ENCODE measurements around the gene ABCB8. TPM values are rescaled to one million over a fixed set of nuclear protein-coding genes. Genes with fewer than 3 reads are reported as not detected.

The ABCB8 gene
- polyA plus RNA-seq, 1 of the 3 experiments (the other 2 are of a cell fraction): 36.0 TPM

DNA sequence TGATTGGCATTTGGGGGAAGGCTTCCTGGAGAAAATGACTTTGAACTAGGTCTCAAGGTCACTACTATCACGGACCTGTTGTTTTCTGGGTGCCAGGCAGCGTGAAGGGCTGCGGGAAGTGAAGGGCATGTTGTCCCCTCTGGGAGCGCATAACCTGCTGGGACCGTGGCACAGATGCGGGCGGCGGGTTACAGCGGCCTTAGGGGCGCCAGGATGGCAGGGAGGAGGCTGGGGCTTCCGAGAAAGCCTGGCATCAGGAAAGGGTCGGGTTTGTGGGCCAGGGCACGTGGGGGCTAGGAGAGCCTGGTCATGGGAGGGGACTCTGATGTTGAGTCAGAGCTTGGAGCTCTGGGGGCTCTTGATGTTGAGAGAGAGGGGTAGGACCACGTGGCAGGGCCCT is 37.3 kb downstream of the ABCB8 start:
- Histone ChIP-seq H4K20me1 (ENCODE audit: insufficient read depth) (peaks cover 39% of the 10 kb centered on the region), H3K79me2 (ENCODE audit: insufficient read depth) (peaks cover 65% of the 10 kb centered on the region), H3K9me3 (no peaks in the 10 kb centered on the region), H3F3A (replicated peaks; ENCODE audit: insufficient read depth) (no peaks in the 10 kb centered on the region), H3K4me2 (no peak overlapping the region), H3K9me2 (no peaks in the 10 kb centered on the region), H3K9ac (no peak overlapping the region), H3K27ac (ENCODE audit: low read depth in 2 of 2, low read length in 1 of 2) (no peak overlapping the region), H3K27me3 (ENCODE audit: insufficient read depth) (no peaks in the 10 kb centered on the region), H2AFZ (ENCODE audit: low read depth) (no peak overlapping the region), H3K4me3 (ENCODE audit: low read depth in 2 of 2, low read length in 1 of 2) (no peak overlapping the region), H3K36me3 (replicated peaks in 1 of 2; ENCODE audit: control insufficient read depth in 1 of 2, insufficient read depth in 2 of 2, low read length in 1 of 2) (peaks cover 52 to 73% of the 10 kb centered on the region in 2 experiments), H3K4me1 (ENCODE audit: control insufficient read depth in 1 of 2, insufficient read depth in 2 of 2, low read depth in 1 of 2, low read length in 1 of 2) (peaks cover 14 to 19% of the 10 kb centered on the region in 2 experiments; a peak in 3 of 4 replicates)
- 95% methylated on average over 14 of the region's 14 CpGs for WGBS (ENCODE audit: low lambda C conversion rate)
- POLR2A ChIA-PET: interaction anchor here (0.7 kb wide), 1 partner anchor 21 kb away, joined by 3 read pairs; no protein-coding TSS in a partner anchor
- TF ChIP-seq RCOR1 (IDR thresholded peaks at IDR 0.05; ENCODE audit: low read length) (no peak), RXRA (IDR thresholded peaks at IDR 0.05; ENCODE audit: borderline replicate concordance, low read depth) (no peak), CHD2 (IDR thresholded peaks at IDR 0.05; ENCODE audit: low read length, partially characterized antibody) (no peak), GATA2 (CRISPR knock-in tag; IDR thresholded peaks at IDR 0.05) (no peak), NRF1 (IDR thresholded peaks at IDR 0.05; ENCODE audit: low read depth, low read length) (no peak), FOXJ3 (CRISPR knock-in tag; IDR thresholded peaks at IDR 0.05) (no peak), SIN3A (IDR thresholded peaks at IDR 0.05; ENCODE audit: borderline replicate concordance, low read depth, low read length) (no peak), ELF1 (IDR thresholded peaks at IDR 0.05) (no peak)
- TF ChIP-seq, protein P1, sequence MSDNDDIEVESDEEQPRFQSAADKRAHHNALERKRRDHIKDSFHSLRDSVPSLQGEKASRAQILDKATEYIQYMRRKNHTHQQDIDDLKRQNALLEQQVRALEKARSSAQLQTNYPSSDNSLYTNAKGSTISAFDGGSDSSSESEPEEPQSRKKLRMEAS (IDR thresholded peaks at IDR 0.05; ENCODE audit: low read depth): no peak
- TF ChIP-seq, protein P2, sequence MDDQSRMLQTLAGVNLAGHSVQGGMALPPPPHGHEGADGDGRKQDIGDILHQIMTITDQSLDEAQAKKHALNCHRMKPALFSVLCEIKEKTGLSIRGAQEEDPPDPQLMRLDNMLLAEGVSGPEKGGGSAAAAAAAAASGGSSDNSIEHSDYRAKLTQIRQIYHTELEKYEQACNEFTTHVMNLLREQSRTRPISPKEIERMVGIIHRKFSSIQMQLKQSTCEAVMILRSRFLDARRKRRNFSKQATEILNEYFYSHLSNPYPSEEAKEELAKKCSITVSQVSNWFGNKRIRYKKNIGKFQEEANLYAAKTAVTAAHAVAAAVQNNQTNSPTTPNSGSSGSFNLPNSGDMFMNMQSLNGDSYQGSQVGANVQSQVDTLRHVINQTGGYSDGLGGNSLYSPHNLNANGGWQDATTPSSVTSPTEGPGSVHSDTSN (IDR thresholded peaks at IDR 0.05): no peak
- TF ChIP-seq, protein P3, sequence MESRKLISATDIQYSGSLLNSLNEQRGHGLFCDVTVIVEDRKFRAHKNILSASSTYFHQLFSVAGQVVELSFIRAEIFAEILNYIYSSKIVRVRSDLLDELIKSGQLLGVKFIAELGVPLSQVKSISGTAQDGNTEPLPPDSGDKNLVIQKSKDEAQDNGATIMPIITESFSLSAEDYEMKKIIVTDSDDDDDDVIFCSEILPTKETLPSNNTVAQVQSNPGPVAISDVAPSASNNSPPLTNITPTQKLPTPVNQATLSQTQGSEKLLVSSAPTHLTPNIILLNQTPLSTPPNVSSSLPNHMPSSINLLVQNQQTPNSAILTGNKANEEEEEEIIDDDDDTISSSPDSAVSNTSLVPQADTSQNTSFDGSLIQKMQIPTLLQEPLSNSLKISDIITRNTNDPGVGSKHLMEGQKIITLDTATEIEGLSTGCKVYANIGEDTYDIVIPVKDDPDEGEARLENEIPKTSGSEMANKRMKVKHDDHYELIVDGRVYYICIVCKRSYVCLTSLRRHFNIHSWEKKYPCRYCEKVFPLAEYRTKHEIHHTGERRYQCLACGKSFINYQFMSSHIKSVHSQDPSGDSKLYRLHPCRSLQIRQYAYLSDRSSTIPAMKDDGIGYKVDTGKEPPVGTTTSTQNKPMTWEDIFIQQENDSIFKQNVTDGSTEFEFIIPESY (IDR thresholded peaks at IDR 0.05; ENCODE audit: borderline replicate concordance, low read depth): no peak
- TF ChIP-seq, protein P4, sequence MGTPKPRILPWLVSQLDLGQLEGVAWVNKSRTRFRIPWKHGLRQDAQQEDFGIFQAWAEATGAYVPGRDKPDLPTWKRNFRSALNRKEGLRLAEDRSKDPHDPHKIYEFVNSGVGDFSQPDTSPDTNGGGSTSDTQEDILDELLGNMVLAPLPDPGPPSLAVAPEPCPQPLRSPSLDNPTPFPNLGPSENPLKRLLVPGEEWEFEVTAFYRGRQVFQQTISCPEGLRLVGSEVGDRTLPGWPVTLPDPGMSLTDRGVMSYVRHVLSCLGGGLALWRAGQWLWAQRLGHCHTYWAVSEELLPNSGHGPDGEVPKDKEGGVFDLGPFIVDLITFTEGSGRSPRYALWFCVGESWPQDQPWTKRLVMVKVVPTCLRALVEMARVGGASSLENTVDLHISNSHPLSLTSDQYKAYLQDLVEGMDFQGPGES (IDR thresholded peaks at IDR 0.05; ENCODE audit: low read depth, low read length): no peak
- TF ChIP-seq, protein P5, sequence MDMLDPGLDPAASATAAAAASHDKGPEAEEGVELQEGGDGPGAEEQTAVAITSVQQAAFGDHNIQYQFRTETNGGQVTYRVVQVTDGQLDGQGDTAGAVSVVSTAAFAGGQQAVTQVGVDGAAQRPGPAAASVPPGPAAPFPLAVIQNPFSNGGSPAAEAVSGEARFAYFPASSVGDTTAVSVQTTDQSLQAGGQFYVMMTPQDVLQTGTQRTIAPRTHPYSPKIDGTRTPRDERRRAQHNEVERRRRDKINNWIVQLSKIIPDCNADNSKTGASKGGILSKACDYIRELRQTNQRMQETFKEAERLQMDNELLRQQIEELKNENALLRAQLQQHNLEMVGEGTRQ (IDR thresholded peaks at IDR 0.05; ENCODE audit: borderline replicate concordance, low read depth, low read length): no peak
- TF ChIP-seq, protein P6, sequence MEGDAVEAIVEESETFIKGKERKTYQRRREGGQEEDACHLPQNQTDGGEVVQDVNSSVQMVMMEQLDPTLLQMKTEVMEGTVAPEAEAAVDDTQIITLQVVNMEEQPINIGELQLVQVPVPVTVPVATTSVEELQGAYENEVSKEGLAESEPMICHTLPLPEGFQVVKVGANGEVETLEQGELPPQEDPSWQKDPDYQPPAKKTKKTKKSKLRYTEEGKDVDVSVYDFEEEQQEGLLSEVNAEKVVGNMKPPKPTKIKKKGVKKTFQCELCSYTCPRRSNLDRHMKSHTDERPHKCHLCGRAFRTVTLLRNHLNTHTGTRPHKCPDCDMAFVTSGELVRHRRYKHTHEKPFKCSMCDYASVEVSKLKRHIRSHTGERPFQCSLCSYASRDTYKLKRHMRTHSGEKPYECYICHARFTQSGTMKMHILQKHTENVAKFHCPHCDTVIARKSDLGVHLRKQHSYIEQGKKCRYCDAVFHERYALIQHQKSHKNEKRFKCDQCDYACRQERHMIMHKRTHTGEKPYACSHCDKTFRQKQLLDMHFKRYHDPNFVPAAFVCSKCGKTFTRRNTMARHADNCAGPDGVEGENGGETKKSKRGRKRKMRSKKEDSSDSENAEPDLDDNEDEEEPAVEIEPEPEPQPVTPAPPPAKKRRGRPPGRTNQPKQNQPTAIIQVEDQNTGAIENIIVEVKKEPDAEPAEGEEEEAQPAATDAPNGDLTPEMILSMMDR (IDR thresholded peaks at IDR 0.05): no peak
- DNase-seq: no peak
- CTCF ChIA-PET: interaction anchor here (1.0 to 12.2 kb wide), 5 partner anchors 22 to 102 kb away, joined by 3 to 126 read pairs (median 4); no protein-coding TSS in a partner anchor

All from SK-N-SH (cell line).